ENCODE data around the gene ANKRD34A. TPM values are rescaled to one million over a fixed set of nuclear protein-coding genes. Genes with fewer than 3 reads are reported as not detected.

ANKRD34A gene
- total and polyA plus RNA-seq, 2 of the 4 experiments (the other 2 are of a cell fraction): 0.90 to 1.9 TPM

DNA sequence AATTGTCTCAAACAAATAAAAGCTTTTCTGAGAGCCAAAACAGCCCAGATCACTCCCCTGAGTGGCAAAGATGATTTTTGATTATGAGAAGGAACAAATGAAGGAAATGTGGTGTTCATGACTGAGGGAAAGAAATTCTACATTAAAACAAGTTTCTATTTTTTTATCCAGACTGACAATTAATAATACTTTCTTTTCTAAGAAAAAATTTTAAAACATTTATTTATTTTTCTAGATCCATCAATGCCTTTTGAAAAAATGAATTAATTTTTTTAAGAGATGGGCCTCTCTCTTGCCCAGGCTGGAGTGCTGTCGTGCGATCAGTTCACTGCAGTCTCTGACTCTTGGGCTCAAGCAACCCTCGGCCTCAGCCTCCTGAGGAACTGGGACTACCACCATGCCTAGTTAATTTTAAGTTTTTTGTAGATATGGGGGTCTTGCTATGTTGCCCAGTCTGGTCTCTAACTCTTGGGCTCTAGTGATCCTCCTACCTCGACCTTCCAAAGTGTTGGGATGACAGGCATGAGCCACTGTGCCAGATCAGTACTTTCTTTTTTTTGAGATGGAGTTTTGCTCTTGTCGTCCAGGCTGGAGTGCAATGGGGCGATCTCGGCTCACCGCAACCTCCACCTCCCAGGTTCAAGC, 43.2 kb upstream of the ANKRD34A start:
- intact Hi-C loops (cut with micrococcal nuclease): no loop called here
- Histone ChIP-seq H4K8ac (ENCODE audit: low read depth in 2 of 2, low read length in 2 of 2) (no peak overlapping the region), H2AK5ac (ENCODE audit: low read depth, low read length) (no peak overlapping the region), H4K91ac (ENCODE audit: insufficient read depth, low read depth, low read length) (no peak overlapping the region), H3K9me1 (ENCODE audit: insufficient read depth, low read length) (no peaks in the 10 kb centered on the region), H3K23ac (ENCODE audit: low read depth, low read length) (no peak overlapping the region), H3K18ac (ENCODE audit: low read depth, low read length) (no peak overlapping the region), H3K27me3 (ENCODE audit: control insufficient read depth, insufficient read depth, low read length) (no peaks in the 10 kb centered on the region), H3K36me3 (ENCODE audit: control insufficient read depth, insufficient read depth, low read length) (no peaks in the 10 kb centered on the region), H3K56ac (ENCODE audit: extremely low read depth, insufficient read depth, low read length) (no peak overlapping the region), H2BK5ac (ENCODE audit: low read depth, low read length, poor library complexity, severe bottlenecking) (no peak overlapping the region), H3K4me3 (ENCODE audit: insufficient read depth, low read depth, low read length) (no peak overlapping the region), H2BK120ac (ENCODE audit: low read depth, low read length) (no peak overlapping the region), H3K4ac (ENCODE audit: low read depth, low read length) (no peak overlapping the region), H2BK20ac (ENCODE audit: low read depth, low read length) (no peak overlapping the region), H3K14ac (replicated peaks; ENCODE audit: low read depth, low read length) (no peak overlapping the region), H3K79me1 (ENCODE audit: low read depth in 1 of 2, low read length in 2 of 2) (no peaks in the 10 kb centered on the region), H2AK9ac (replicated peaks; ENCODE audit: low read depth, low read length, poor library complexity) (no peak overlapping the region), H3K27ac (ENCODE audit: insufficient read depth, low read length) (no peak overlapping the region), H2BK15ac (ENCODE audit: low read depth, low read length) (no peak overlapping the region), H3K4me2 (ENCODE audit: low read depth, low read length) (no peak overlapping the region), H4K20me1 (ENCODE audit: insufficient read depth, low read length) (no peaks in the 10 kb centered on the region), H3K4me1 (ENCODE audit: control insufficient read depth, insufficient read depth, low read length) (0 out of 2 replicates have a peak, but pooled peaks cover 2% of the 10 kb centered on the region), H3K9ac (ENCODE audit: low read depth, low read length) (no peak overlapping the region), H3K9me3 (ENCODE audit: control insufficient read depth, insufficient read depth, low read length) (no peaks in the 10 kb centered on the region), H2AFZ (replicated peaks; ENCODE audit: low read length, poor library complexity) (no peak overlapping the region), H4K5ac (ENCODE audit: low read depth, low read length) (no peak overlapping the region)
- ATAC-seq (ENCODE audit: low read depth) (no peak), DNase-seq (no peak)
- POLR2A ChIA-PET (ENCODE audit: unreplicated experiment): interaction anchor here (1.0 kb wide), 1 partner anchor 29 kb away, joined by 3 read pairs; no protein-coding TSS in a partner anchor
- CTCF ChIA-PET: interaction anchor here (0.6 to 1.6 kb wide), 9 partner anchors 9 to 162 kb away, joined by 3 to 29 read pairs (median 4); partner anchors contain the start of genes NUDT17 and PIAS3
- no CpG with 5 or more reads among the region's 8 CpGs for WGBS, 2 experiments (ENCODE audit: extremely low coverage in 2 of 2, insufficient read length in 1 of 2)
- dilution Hi-C loops (cut with HindIII; ENCODE audit: low sequenced_read_pairs, unreplicated experiment): no loop called here
- BruUV-seq (replicated peaks): no TSS peak
- TF ChIP-seq, protein P1, sequence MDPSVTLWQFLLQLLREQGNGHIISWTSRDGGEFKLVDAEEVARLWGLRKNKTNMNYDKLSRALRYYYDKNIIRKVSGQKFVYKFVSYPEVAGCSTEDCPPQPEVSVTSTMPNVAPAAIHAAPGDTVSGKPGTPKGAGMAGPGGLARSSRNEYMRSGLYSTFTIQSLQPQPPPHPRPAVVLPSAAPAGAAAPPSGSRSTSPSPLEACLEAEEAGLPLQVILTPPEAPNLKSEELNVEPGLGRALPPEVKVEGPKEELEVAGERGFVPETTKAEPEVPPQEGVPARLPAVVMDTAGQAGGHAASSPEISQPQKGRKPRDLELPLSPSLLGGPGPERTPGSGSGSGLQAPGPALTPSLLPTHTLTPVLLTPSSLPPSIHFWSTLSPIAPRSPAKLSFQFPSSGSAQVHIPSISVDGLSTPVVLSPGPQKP (IDR thresholded peaks at IDR 0.05; ENCODE audit: borderline replicate concordance, low read depth, low read length): no peak
- TF ChIP-seq, protein P2, sequence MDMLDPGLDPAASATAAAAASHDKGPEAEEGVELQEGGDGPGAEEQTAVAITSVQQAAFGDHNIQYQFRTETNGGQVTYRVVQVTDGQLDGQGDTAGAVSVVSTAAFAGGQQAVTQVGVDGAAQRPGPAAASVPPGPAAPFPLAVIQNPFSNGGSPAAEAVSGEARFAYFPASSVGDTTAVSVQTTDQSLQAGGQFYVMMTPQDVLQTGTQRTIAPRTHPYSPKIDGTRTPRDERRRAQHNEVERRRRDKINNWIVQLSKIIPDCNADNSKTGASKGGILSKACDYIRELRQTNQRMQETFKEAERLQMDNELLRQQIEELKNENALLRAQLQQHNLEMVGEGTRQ (IDR thresholded peaks at IDR 0.05; ENCODE audit: low read depth, low read length): no peak
- in situ Hi-C loops (cut with MboI; ENCODE audit: low sequenced_read_pairs): loop anchor here (5.0 kb wide), 1 partner anchor 35 kb away; no protein-coding TSS in a partner anchor

Measured in IMR-90 (cell line).